Measurements from ENCODE around the gene COPS8.

COPS8 gene

DNA sequence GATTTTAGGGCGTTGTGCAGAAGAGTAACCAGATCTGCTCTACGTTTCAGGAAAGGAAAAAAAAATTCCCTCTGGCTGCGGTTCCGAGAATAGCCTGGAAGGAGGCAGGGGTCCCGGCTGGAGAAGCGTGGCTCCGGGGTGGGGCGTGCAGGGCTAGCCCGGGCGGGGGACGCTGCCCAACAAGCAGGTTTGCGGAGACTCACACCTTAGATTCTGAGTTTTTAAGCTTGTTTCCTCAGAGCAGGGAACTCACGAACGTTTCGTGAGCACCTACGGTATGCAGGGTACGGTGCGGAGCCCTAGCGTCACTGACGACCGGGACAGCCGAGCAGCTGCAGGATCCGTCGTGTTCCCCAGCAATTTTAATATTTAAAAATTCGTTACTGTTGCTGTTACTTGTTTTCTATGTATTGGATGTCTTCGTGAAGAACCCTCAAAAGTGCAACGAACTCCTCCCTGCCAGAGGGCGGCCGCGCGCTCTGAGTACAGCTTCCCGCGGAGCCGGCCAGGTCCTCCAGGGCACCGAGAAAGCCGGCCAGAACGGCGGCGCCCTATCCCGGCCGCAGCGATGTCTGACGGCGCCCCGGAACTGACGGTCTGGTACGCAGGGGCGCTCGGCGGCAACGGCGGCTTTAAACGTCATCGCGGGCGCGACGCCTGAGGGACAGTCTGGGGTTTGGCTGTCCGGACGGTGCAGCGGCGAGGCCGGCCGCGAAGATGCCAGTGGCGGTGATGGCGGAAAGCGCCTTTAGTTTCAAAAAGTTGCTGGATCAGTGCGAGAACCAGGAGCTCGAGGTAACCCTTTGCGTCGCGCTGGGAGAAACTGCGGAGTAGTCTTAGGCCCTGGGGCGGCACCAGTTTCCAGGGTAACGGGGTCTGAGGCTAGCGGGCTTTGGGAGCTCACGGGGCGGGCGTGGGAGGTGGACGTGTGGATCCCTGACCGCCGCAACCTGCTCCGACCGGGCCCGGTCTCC lies at the start of gene COPS8:
TSS of gene COPS8 (plus strand) at position 642 of the 974 bp plus-strand sequence. CDS start at position 718, 76 bp downstream.
- TF ChIP-seq, protein P1, sequence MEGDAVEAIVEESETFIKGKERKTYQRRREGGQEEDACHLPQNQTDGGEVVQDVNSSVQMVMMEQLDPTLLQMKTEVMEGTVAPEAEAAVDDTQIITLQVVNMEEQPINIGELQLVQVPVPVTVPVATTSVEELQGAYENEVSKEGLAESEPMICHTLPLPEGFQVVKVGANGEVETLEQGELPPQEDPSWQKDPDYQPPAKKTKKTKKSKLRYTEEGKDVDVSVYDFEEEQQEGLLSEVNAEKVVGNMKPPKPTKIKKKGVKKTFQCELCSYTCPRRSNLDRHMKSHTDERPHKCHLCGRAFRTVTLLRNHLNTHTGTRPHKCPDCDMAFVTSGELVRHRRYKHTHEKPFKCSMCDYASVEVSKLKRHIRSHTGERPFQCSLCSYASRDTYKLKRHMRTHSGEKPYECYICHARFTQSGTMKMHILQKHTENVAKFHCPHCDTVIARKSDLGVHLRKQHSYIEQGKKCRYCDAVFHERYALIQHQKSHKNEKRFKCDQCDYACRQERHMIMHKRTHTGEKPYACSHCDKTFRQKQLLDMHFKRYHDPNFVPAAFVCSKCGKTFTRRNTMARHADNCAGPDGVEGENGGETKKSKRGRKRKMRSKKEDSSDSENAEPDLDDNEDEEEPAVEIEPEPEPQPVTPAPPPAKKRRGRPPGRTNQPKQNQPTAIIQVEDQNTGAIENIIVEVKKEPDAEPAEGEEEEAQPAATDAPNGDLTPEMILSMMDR (IDR thresholded peaks at IDR 0.05; ENCODE audit: low read length, missing control alignments) = no peak
- peak; percentile 95 for DNase-seq (ENCODE audit: low read depth)
- H3K4me3 ChIP-seq (replicated peaks; ENCODE audit: low read depth, low read length) = peak within 1 kb of the TSS; percentile 96

DNA sequence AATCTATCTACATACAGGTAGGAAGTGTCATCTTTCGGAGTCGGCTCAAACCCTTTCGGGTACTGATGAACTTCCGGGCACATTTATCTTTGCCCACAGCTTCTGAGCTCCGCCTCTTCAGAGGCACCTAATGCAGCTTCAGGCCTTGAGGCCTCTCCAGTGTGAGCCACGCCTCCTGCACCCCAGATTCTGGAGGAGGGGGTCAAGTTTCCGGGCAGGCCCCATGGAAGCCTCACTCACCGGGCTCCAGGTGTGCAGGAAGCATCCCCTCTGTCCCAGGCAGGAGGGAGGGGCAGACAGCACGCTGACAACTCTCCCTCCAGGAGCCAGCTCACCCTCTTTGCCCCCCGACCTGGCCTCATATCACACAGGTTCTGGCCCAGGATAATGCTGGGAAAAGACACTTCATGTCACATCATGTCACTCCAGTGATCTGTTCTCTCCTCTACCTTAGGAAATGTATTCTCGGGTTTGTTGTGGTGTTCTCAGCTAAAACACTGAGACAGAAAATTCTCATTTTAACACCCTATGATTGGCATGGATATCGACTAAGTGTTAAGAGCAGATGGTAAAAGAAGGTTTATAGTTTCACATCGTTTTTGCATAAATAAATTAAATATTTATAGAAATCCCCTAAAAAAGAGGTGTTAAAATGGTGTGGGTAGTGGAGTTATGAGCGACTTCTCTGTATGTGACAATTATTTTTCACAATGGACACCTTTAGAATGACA lies 46.2 kb upstream of the COPS8 start:
- no peak for DNase-seq (ENCODE audit: low read depth)
- H3K4me3 ChIP-seq (replicated peaks; ENCODE audit: low read depth, low read length) = no peak overlapping the region
- TF ChIP-seq, protein P1 (IDR thresholded peaks at IDR 0.05; ENCODE audit: low read length, missing control alignments) = no peak

DNA sequence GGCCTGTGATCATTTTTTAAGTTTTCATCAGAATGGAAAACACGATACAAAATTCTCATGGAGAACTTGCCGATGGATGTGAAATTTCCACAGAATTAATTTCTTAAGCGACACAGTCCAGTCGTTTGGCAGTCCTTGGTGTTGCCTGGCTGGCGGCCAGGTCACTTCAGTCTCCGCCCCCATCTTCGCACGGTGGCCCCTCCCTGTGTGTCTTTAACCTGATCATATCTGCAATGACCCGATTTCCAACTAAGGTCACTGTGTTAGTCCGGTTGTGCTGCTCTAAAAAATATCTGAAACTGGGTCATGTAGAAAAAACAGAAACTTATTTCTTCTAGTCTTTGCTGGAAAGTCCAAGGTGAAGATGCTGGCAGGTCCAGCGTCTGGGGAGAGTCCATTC lies 44.5 kb upstream of the COPS8 start:
- H3K4me3 ChIP-seq (replicated peaks; ENCODE audit: low read depth, low read length) = no peak overlapping the region
- TF ChIP-seq, protein P1 (IDR thresholded peaks at IDR 0.05; ENCODE audit: low read length, missing control alignments) = no peak
- no peak for DNase-seq (ENCODE audit: low read depth)

DNA sequence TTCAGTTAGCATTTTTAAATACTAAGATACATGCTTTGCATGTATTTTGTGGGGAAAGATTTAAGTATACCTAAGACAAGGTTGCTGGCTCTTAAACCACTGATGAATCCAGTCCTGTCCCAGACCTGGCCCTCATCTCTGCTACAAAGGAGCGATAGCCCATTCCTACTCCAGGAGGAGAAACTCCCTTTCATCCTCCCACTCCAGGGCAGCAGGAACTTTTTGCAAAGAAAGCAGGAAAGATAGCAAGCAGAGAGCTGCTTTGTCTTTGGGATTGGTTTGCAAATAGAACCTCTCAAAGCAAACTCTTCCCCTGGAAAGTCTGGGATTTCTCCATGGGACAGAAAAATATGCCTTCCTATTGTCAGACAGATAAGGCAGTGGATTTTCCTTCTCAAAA lies 43.6 kb upstream of the COPS8 start:
- DNase-seq (ENCODE audit: low read depth) = no peak
- no peak overlapping the region for H3K4me3 ChIP-seq (replicated peaks; ENCODE audit: low read depth, low read length)
- TF ChIP-seq, protein P1 (IDR thresholded peaks at IDR 0.05; ENCODE audit: low read length, missing control alignments) = no peak

DNA sequence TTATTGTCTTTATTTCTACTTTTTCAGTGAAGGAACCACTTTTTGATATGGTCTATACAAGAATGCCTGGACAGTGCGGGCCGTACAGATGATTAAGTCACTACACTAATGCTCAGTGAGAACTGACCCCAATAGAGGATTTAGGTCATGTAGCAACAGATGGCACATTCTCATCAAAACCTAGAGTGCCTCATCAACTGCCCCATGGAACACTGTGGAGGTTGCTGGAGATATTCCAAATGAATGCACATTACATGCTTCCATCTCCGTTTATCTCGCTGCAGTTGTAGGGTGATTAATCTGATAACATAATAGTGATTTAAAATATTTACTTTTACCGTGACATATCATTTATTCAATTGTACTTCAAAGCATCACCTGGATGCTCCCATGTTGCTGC lies 41.8 kb upstream of the COPS8 start:
- TF ChIP-seq, protein P1 (IDR thresholded peaks at IDR 0.05; ENCODE audit: low read length, missing control alignments) = no peak
- DNase-seq (ENCODE audit: low read depth) = no peak
- H3K4me3 ChIP-seq (replicated peaks; ENCODE audit: low read depth, low read length) = no peak overlapping the region

DNA sequence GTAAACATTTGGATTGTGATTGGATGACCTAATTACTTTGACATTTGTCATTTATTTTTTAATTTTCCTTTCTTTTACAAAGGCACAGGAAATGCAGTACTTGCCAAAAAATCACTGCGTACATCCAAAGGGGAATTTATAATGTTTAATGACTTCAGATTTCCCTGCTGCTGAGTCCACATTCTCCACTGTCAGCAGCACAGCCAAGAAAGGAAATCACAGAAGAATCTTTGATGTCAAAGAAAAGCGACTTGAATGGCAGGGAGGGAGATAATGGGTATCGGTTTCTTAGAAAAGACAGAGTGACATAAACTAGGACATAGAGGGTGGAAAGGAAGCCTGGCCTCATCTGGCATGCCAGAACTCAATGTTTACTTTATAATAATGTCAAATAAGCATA lies 41.4 kb upstream of the COPS8 start:
- no peak for DNase-seq (ENCODE audit: low read depth)
- no peak overlapping the region for H3K4me3 ChIP-seq (replicated peaks; ENCODE audit: low read depth, low read length)
- TF ChIP-seq, protein P1 (IDR thresholded peaks at IDR 0.05; ENCODE audit: low read length, missing control alignments) = no peak

All from fibroblast of pulmonary artery (primary cell).